GM15510 (cell line): ENCODE measurements around the gene TIMM44.
A peak's percentile ranks its signal among the peaks of the same experiment; 100 is the strongest.

ENCODE experiments used
- POLR2A ChIP-seq: IDR thresholded peaks from 3 replicates; pipeline ENCODE4 v1.6.1; 2011; ENCODE audit warnings: borderline replicate concordance; ENCODE audit not compliant: insufficient read length; ENCODE audit errors: extremely low read depth

The TIMM44 gene

GRCh38 chr19:7916103-7916954 lies 27.1 kb downstream of the TIMM44 start:
- TF ChIP-seq POLR2A = no peak

- TF ChIP-seq POLR2A = no peak
These were observed 28.0 kb downstream of the TIMM44 start for GRCh38 chr19:7915250-7916102.

GRCh38 chr19:7914598-7915045 lies 28.8 kb downstream of the TIMM44 start, which contains the start of gene TGFBR3L:
TSS of gene TGFBR3L (plus strand) at chr19:7914830.
- no peak for TF ChIP-seq POLR2A

GRCh38 chr19:7914099-7914498 lies 29.4 kb downstream of the TIMM44 start:
- no peak for TF ChIP-seq POLR2A

- no peak for TF ChIP-seq POLR2A
These were observed 29.8 kb downstream of the TIMM44 start for GRCh38 chr19:7913652-7914051.

GRCh38 chr19:7912697-7913564 lies 30.5 kb downstream of the TIMM44 start:
- no peak for TF ChIP-seq POLR2A

DNA sequence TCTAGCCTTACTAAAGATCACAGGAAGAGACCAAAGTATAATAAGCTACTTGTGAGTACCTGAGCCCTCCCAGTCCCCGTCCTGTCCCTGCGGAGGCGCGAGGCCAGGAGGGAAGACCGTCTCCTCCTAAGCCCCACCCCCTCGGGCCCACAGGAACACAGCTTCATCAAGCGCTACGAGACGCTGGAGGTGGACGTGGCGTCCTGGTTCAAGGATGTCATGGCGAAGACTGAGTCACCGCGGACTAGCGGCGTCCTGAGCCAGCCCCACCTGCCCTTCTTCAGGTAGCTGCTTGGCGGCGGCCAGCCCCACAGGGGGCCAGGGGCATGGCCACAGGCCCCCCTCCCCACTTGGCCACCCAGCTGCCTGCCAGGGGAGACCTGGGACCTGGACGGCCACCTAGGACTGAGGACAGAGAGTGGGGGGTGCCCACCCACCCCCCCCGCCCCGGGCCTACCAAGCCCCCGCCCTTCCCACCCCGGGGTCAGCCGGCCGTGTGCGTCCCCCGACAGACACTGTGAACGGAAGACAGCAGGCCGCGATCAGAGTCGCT lies 31.2 kb downstream of the TIMM44 start:
- no peak for TF ChIP-seq POLR2A

DNA sequence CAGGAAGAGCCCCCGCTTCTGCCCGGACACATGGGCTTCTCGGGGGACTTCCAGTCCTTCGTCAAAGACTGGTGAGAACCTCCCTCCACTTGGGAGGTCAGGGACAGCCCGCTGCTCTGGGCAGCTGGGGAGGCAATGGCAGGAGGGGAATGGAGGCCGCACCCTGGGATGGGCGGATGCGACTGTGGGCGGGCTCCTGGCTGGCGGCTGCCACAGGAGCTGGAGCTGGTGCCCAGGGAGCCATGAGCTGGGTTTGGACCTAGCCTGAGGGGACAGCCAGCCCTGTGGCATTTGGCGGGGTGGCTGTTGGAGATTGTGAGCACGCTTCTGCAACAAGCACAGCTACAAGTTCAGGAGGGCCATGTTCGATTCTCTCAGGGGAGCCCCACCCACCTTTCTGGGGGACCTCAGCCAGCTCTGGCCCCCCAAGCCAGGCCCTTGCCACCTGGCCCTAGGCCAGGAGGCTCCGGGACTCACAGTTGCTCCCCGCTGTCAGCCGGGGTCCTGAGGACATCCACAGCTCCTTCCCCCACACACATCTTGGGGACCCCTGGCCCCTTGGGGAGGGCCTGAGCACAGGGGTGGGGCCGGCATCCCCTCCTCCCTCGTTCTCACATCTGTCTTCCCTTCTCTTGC lies 31.8 kb downstream of the TIMM44 start:
- no peak for TF ChIP-seq POLR2A

- TF ChIP-seq POLR2A = peak; percentile 13
These were observed 32.9 kb downstream of the TIMM44 start for GRCh38 chr19:7910321-7911161.

DNA sequence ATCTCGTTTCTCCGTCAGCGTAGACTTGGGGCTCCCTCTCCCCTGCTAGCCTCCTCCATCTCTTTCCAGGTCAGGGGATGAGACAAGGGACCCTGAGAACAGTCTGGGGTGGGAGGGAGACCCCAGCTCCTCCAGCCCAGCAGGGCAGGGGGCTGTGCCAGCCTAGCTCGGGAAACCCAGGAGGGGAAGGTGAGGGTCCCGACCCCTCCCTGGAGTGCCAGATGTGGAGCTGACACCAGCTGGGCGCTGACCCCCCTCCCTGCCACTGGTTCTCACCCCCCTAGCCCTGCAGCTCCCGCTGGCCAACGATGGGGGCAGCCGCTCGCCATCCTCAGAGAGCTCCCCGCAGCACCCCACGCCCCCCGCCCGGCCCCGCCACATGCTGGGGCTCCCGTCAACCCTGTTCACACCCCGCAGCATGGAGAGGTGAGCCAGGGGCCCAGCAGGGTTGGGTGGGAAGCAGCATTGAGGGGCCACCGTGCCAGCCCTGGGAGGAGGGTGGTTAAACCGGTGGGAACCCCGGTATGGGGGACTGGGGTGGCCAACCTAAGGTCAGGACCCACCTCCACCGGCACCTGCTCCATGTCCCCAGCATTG lies 33.9 kb downstream of the TIMM44 start:
- no peak for TF ChIP-seq POLR2A

- no peak for TF ChIP-seq POLR2A
These were observed 34.6 kb downstream of the TIMM44 start for GRCh38 chr19:7908742-7909461.
